Endothelial cell of umbilical vein (primary cell): Measurements from ENCODE around the gene ATAD2B. TPM values are rescaled to one million over a fixed set of nuclear protein-coding genes. Genes with fewer than 3 reads are reported as not detected.

Experiments
- BruUV-seq: library from RNA; stranded (reverse); fragments of 400-500 nt; replicated peaks from 2 replicates; lab custom pipeline; 2021; lab: Mats Ljungman, UMichigan
- CTCF ChIA-PET: fragments of 300-600, 350-600 bp; sonication (Branson Sonifier 250); formaldehyde crosslinking; loops from one replicate; lab custom pipeline; 2021; ENCODE audit warnings: antibody characterized with exemption, inconsistent platforms; lab: Charles Lee
- POLR2A ChIA-PET: fragments of 300-600, 350-600 bp; sonication (Branson Sonifier 250); formaldehyde crosslinking; loops from one replicate; lab custom pipeline; 2021; ENCODE audit warnings: antibody characterized with exemption, inconsistent platforms; lab: Charles Lee
- DNase-seq: peaks from one replicate; pipeline ENCODE4 v3.0.0-alpha.2; 2011; ENCODE audit warnings: low read depth, low spot score
- FAIRE-seq: peaks from 2 replicates; lab custom pipeline; 2011; peaks lifted over from hg19 to GRCh38; lab: Jason Lieb, UNC
- H2AFZ ChIP-seq: 2 replicates; pipeline ENCODE4 v1.6.0; 2012; ENCODE audit warnings: low read depth, low read length, control low read depth, inconsistent platforms
- H3K27ac ChIP-seq: 2 replicates; pipeline ENCODE4 v1.5.1; 2011; ENCODE audit warnings: low read depth, mild to moderate bottlenecking, control low read depth, low read length, moderate library complexity; ENCODE audit not compliant: insufficient read depth
- H3K27me3 ChIP-seq, 2 experiments: 2 replicates each; pipeline versions ENCODE4 v1.6.0 to v1.6.1; 2011; ENCODE audit warnings: low read length in 2 of 2, mixed read lengths in 1 of 2; ENCODE audit not compliant: control insufficient read depth in 2 of 2, insufficient read depth in 2 of 2
- H3K36me3 ChIP-seq, 2 experiments: 2 replicates in 1 of 2; 3 replicates in 1 of 2; pipeline ENCODE4 v1.5.1; 2011; ENCODE audit warnings: low read length in 2 of 2, mild to moderate bottlenecking in 1 of 2, moderate library complexity in 1 of 2; ENCODE audit not compliant: control insufficient read depth in 2 of 2, insufficient read depth in 2 of 2; ENCODE audit errors: extremely low read depth in 1 of 2
- H3K4me1 ChIP-seq: 3 replicates; pipeline ENCODE4 v1.5.1; 2011; ENCODE audit warnings: mild to moderate bottlenecking, low read length; ENCODE audit not compliant: control insufficient read depth, insufficient read depth; ENCODE audit errors: extremely low read depth
- H3K4me2 ChIP-seq: 2 replicates; pipeline ENCODE4 v1.6.1; 2011; ENCODE audit warnings: low read length, control low read depth, mixed read lengths; ENCODE audit not compliant: insufficient read depth
- H3K4me3 ChIP-seq, 3 experiments: fragments of 200-600 bp in 1 of 3; sonication (generic), shearing (Covaris generic) in 1 of 3; replicated peaks in 1 of 3; 2 replicates each; pipeline ENCODE4 v1.5.1; 2011 to 2016; ENCODE audit warnings: control low read depth in 3 of 3, low read length in 3 of 3, mild to moderate bottlenecking in 2 of 3, inconsistent platforms in 1 of 3, low read depth in 1 of 3, moderate library complexity in 1 of 3; ENCODE audit not compliant: insufficient read depth in 1 of 3
- H3K79me2 ChIP-seq: 2 replicates; pipeline ENCODE4 v1.6.0; 2012; ENCODE audit warnings: low read length, inconsistent platforms; ENCODE audit not compliant: control insufficient read depth, insufficient read depth
- H3K9ac ChIP-seq: replicated peaks from 2 replicates; pipeline ENCODE3; 2011; ENCODE audit warnings: low read length, control low read depth; ENCODE audit not compliant: insufficient read depth; ENCODE audit errors: extremely low read depth
- H3K9me1 ChIP-seq: replicated peaks from 3 replicates; pipeline ENCODE4 v1.6.0; 2011; ENCODE audit warnings: mild to moderate bottlenecking, low read length; ENCODE audit not compliant: control insufficient read depth, insufficient read depth; ENCODE audit errors: extremely low read depth
- H3K9me3 ChIP-seq: replicated peaks from 2 replicates; pipeline ENCODE4 v1.5.1; 2012; ENCODE audit warnings: low read length, inconsistent platforms; ENCODE audit not compliant: control insufficient read depth, insufficient read depth
- H4K20me1 ChIP-seq: replicated peaks from 2 replicates; pipeline ENCODE3; 2011; ENCODE audit warnings: mild to moderate bottlenecking, low read length; ENCODE audit not compliant: control insufficient read depth, insufficient read depth; ENCODE audit errors: extremely low read depth
- CTCF ChIP-seq, 2 donors: IDR thresholded peaks; 1 replicate in 1 of 2; 2 replicates in 1 of 2; pipeline ENCODE4 v1.5.1; 2011; ENCODE audit warnings: low read length in 2 of 2, mild to moderate bottlenecking in 2 of 2, moderate library complexity in 2 of 2, control low read depth in 1 of 2, inconsistent platforms in 1 of 2, low read depth in 1 of 2; ENCODE audit not compliant: insufficient read depth in 1 of 2; ENCODE audit errors: extremely low read depth in 1 of 2
- EZH2 ChIP-seq: IDR thresholded peaks from 2 replicates; pipeline ENCODE4 v1.6.1; 2012; ENCODE audit warnings: borderline replicate concordance, low read depth, mild to moderate bottlenecking, moderate library complexity, low read length, inconsistent platforms; ENCODE audit not compliant: severe bottlenecking
- FOS ChIP-seq: IDR thresholded peaks from 2 replicates; pipeline ENCODE4 v1.6.1; 2011; ENCODE audit warnings: mild to moderate bottlenecking, low read length, moderate library complexity, borderline replicate concordance; ENCODE audit not compliant: insufficient read depth
- GATA2 ChIP-seq: IDR thresholded peaks from 2 replicates; pipeline ENCODE4 v1.7.0; 2011; ENCODE audit warnings: low read depth, mild to moderate bottlenecking, moderate library complexity, mixed read lengths, low read length; ENCODE audit not compliant: insufficient read length, insufficient read depth
- JUN ChIP-seq: IDR thresholded peaks from 2 replicates; pipeline ENCODE4 v1.6.1; 2011; ENCODE audit warnings: borderline replicate concordance, low read depth; ENCODE audit not compliant: insufficient read length, insufficient read depth
- MYC ChIP-seq: IDR thresholded peaks from one replicate; pipeline ENCODE4 v1.6.1; 2011; ENCODE audit warnings: mild to moderate bottlenecking, low read depth, low read length
- POLR2A ChIP-seq: IDR thresholded peaks from 2 replicates; pipeline ENCODE4 v1.6.1; 2012; ENCODE audit warnings: low read depth, mild to moderate bottlenecking, control low read depth, low read length
- POLR2AphosphoS5 ChIP-seq: IDR thresholded peaks from 2 replicates; pipeline ENCODE4 v1.6.1; 2012; ENCODE audit warnings: low read depth, mild to moderate bottlenecking, control low read depth, low read length, moderate library complexity; ENCODE audit not compliant: insufficient read depth
- dilution Hi-C: fragments of 300-500 bp; cut with MboI; formaldehyde crosslinking; loops from one replicate; pipeline ENCODE4 v1.15.0; 2019; ENCODE audit warnings: low sequenced_read_pairs; ENCODE audit not compliant: extremely low pct_ligation_motif_present
- intact Hi-C: fragments of 100-400 bp; cut with micrococcal nuclease; formaldehyde crosslinking; loops from one replicate; pipeline ENCODE4 v1.10.0; 2022
- polyA plus RNA-seq, 4 experiments: library from polyadenylated mRNA; depleted of rRNA in 3 of 4; stranded (reverse) in 3 of 4; unstranded in 1 of 4; fragments of >200 nt; gene quantifications; 2 replicates each; pipeline versions ENCODE4 v1.2.1 to v1.2.3, GENCODE V29; 2011 to 2012; ENCODE audit warnings: missing spikeins in 1 of 4
- total RNA-seq: library from RNA; stranded (reverse); gene quantifications from 2 replicates; pipeline ENCODE4 v1.2.3, GENCODE V29; 2021
- TF ChIP-seq, protein P1 (sequence below): IDR thresholded peaks from 2 replicates; pipeline ENCODE4 v1.6.1; 2011; ENCODE audit not compliant: insufficient read depth, insufficient read length

Gene ATAD2B
- total and polyA plus RNA-seq, 2 donors (not counting 3 experiments of a cell fraction or from before 2014, with no cell fraction given), result 2.5 to 19.1 TPM

GRCh38 chr2:23844905-23845304 is 82.0 kb downstream of the ATAD2B start:
- no peaks in the 10 kb centered on the region for H3K36me3 ChIP-seq
- H3K27ac ChIP-seq, result no peak overlapping the region
- DNase-seq (no peak), FAIRE-seq (no peak)
- no peak overlapping the region for H3K9ac ChIP-seq
- peaks cover 4% of the 10 kb centered on the region for H3K79me2 ChIP-seq
- H4K20me1 ChIP-seq, result no peaks in the 10 kb centered on the region
- no peaks in the 10 kb centered on the region for H3K4me1 ChIP-seq
- no peaks in the 10 kb centered on the region for H3K9me1 ChIP-seq
- no peak overlapping the region for H3K4me3 ChIP-seq
- H3K27me3 ChIP-seq, result no peaks in the 10 kb centered on the region
- no peak for TF ChIP-seq MYC
- TF ChIP-seq, protein P1, sequence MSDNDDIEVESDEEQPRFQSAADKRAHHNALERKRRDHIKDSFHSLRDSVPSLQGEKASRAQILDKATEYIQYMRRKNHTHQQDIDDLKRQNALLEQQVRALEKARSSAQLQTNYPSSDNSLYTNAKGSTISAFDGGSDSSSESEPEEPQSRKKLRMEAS, result no peak
- TF ChIP-seq EZH2, result no peak
- TF ChIP-seq JUN, result no peak
- TF ChIP-seq GATA2, result no peak
- TF ChIP-seq POLR2AphosphoS5, result no peak
- TF ChIP-seq FOS, result no peak
- no peak for TF ChIP-seq CTCF (IDR thresholded peaks at IDR 0.05; ENCODE audit: extremely low read depth in 1 of 2, insufficient read depth in 1 of 2, low read depth in 1 of 2, low read length in 2 of 2)
- TF ChIP-seq POLR2A, result no peak
- ChIA-PET POLR2A (no interaction called here), CTCF (interaction anchor here (0.6 kb wide), 1 partner anchor 55 kb away, joined by 3 read pairs; no protein-coding TSS in a partner anchor)
- BruUV-seq, result no TSS peak
- H2AFZ ChIP-seq, result no peak overlapping the region
- no peaks in the 10 kb centered on the region for H3K9me3 ChIP-seq
- intact Hi-C loops (no loop called here), dilution Hi-C loops (no loop called here)
- H3K4me2 ChIP-seq, result no peak overlapping the region
